ENCODE data around the gene TMPRSS4. TPM values are rescaled to one million over a fixed set of nuclear protein-coding genes. Genes with fewer than 3 reads are reported as not detected.

TMPRSS4 gene
- polyA plus RNA-seq, 1 of the 3 experiments (the other 2 are of a cell fraction): not detected

DNA sequence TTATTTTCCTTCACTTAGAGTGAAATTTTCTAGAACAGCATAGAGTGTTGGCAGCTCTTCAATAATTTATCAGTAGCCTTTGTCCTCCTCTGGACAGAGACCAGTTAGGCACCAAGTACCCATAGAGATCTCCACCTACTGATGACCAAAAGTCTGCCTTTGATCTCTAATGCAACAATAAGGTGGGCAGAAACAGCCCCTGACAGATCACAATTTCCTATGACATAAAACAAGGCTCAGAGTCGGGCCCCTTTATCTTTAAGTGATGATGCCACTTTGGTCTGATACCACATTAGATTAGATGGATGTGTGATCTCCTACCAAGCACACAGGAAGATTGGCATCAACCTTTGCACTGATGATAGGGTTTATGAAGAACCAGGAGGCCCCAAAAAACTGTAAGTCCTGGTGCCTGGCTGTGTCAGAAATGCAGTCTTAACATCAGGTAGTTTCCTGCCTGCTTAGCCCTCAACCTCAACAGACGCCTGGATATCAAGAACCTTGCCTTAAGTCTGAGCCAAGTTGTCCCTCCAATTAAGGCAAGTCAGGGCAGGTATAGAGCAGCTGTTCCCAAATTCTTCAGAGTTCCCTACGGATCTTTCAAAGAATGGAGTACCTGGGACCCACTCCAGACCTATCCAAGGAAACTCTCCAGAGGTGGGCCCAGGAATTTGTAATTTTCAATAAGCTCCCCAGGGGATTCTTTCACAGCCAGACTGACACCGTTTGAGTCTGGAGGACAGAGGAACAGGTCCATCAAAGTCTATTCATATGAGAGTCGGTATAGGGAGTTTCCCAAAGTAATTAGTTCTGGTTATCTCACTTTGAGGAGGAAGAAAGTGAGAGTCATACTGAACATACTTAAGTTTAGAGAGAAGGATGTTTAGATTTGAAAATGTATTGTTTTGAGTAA lies 30.6 kb upstream of the TMPRSS4 start:
- no peaks in the 10 kb centered on the region for H3K79me2 ChIP-seq (ENCODE audit: insufficient read depth)
- DNase-seq: no peak
- TF ChIP-seq TCF12 (IDR thresholded peaks at IDR 0.05): no peak
- no peaks in the 10 kb centered on the region for H3F3A ChIP-seq (replicated peaks; ENCODE audit: insufficient read depth)
- CTCF ChIA-PET: interaction anchor here (0.7 to 4.2 kb wide), 4 partner anchors 9 to 620 kb away, joined by 3 to 11 read pairs (median 8); no protein-coding TSS in a partner anchor
- H3K4me2 ChIP-seq: no peak overlapping the region
- H3K27me3 ChIP-seq (ENCODE audit: insufficient read depth): peaks cover 8% of the 10 kb centered on the region; the same call in 1 of the 2 replicates
- no peak overlapping the region for H3K27ac ChIP-seq (ENCODE audit: low read depth in 2 of 2, low read length in 1 of 2)
- no peak overlapping the region for H2AFZ ChIP-seq (ENCODE audit: low read depth)
- POLR2A ChIA-PET: no interaction called here
- no peaks in the 10 kb centered on the region for H3K9me2 ChIP-seq
- no peaks in the 10 kb centered on the region for H4K20me1 ChIP-seq (ENCODE audit: insufficient read depth)
- no peak overlapping the region for H3K9ac ChIP-seq
- H3K4me3 ChIP-seq (ENCODE audit: low read depth in 2 of 2, low read length in 1 of 2): no peak overlapping the region
- 20% methylated on average over 5 of the region's 5 CpGs for whole genome bisulfite sequencing (ENCODE audit: low lambda C conversion rate)
- H3K36me3 ChIP-seq (replicated peaks in 1 of 2; ENCODE audit: control insufficient read depth in 1 of 2, insufficient read depth in 2 of 2, low read length in 1 of 2): no peaks in the 10 kb centered on the region
- H3K4me1 ChIP-seq (ENCODE audit: control insufficient read depth in 1 of 2, insufficient read depth in 2 of 2, low read depth in 1 of 2, low read length in 1 of 2): no peaks in the 10 kb centered on the region
- no peaks in the 10 kb centered on the region for H3K9me3 ChIP-seq

GRCh38 chr11:118046964-118047700 lies 29.7 kb upstream of the TMPRSS4 start:
- DNase-seq: no peak
- Histone ChIP-seq H2AFZ (ENCODE audit: low read depth) (no peak overlapping the region), H4K20me1 (ENCODE audit: insufficient read depth) (no peaks in the 10 kb centered on the region), H3K9me3 (no peaks in the 10 kb centered on the region), H3K4me2 (no peak overlapping the region), H3K9ac (no peak overlapping the region), H3K36me3 (replicated peaks in 1 of 2; ENCODE audit: control insufficient read depth in 1 of 2, insufficient read depth in 2 of 2, low read length in 1 of 2) (no peaks in the 10 kb centered on the region), H3K27me3 (ENCODE audit: insufficient read depth) (peaks cover 8% of the 10 kb centered on the region; the same call in 1 of the 2 replicates), H3F3A (replicated peaks; ENCODE audit: insufficient read depth) (no peaks in the 10 kb centered on the region), H3K9me2 (no peaks in the 10 kb centered on the region), H3K4me3 (ENCODE audit: low read depth in 2 of 2, low read length in 1 of 2) (no peak overlapping the region), H3K4me1 (ENCODE audit: control insufficient read depth in 1 of 2, insufficient read depth in 2 of 2, low read depth in 1 of 2, low read length in 1 of 2) (no peaks in the 10 kb centered on the region), H3K27ac (ENCODE audit: low read depth in 2 of 2, low read length in 1 of 2) (no peak overlapping the region), H3K79me2 (ENCODE audit: insufficient read depth) (no peaks in the 10 kb centered on the region)
- TF ChIP-seq, protein P1, sequence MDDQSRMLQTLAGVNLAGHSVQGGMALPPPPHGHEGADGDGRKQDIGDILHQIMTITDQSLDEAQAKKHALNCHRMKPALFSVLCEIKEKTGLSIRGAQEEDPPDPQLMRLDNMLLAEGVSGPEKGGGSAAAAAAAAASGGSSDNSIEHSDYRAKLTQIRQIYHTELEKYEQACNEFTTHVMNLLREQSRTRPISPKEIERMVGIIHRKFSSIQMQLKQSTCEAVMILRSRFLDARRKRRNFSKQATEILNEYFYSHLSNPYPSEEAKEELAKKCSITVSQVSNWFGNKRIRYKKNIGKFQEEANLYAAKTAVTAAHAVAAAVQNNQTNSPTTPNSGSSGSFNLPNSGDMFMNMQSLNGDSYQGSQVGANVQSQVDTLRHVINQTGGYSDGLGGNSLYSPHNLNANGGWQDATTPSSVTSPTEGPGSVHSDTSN (IDR thresholded peaks at IDR 0.05): no peak
- TF ChIP-seq RXRA (IDR thresholded peaks at IDR 0.05; ENCODE audit: borderline replicate concordance, low read depth) (no peak), TAF1 (IDR thresholded peaks at IDR 0.05; ENCODE audit: borderline replicate concordance, low read depth, low read length) (no peak), GABPA (IDR thresholded peaks at IDR 0.05; ENCODE audit: low read depth) (no peak), TCF12 (IDR thresholded peaks at IDR 0.05) (no peak), EZH2phosphoT487 (IDR thresholded peaks at IDR 0.05; ENCODE audit: borderline replicate concordance, low read depth) (no peak), NRF1 (IDR thresholded peaks at IDR 0.05; ENCODE audit: low read depth, low read length) (no peak), SIN3A (IDR thresholded peaks at IDR 0.05; ENCODE audit: borderline replicate concordance, low read depth, low read length) (no peak), MEF2A (IDR thresholded peaks at IDR 0.05; ENCODE audit: borderline replicate concordance, low read depth) (no peak), MAX (IDR thresholded peaks at IDR 0.05; ENCODE audit: low read depth) (no peak), FOXM1 (IDR thresholded peaks at IDR 0.05; ENCODE audit: low read depth) (no peak), EP300 (IDR thresholded peaks at IDR 0.05; ENCODE audit: borderline replicate concordance in 1 of 2, low read depth in 1 of 2, low read length in 1 of 2) (no peak), ELF1 (IDR thresholded peaks at IDR 0.05) (no peak), CHD2 (IDR thresholded peaks at IDR 0.05; ENCODE audit: low read length, partially characterized antibody) (no peak), RCOR1 (IDR thresholded peaks at IDR 0.05; ENCODE audit: low read length) (no peak), NFIC (IDR thresholded peaks at IDR 0.05; ENCODE audit: borderline replicate concordance) (no peak), YY1 (IDR thresholded peaks at IDR 0.05; ENCODE audit: low read depth) (no peak)
- TF ChIP-seq, protein P2, sequence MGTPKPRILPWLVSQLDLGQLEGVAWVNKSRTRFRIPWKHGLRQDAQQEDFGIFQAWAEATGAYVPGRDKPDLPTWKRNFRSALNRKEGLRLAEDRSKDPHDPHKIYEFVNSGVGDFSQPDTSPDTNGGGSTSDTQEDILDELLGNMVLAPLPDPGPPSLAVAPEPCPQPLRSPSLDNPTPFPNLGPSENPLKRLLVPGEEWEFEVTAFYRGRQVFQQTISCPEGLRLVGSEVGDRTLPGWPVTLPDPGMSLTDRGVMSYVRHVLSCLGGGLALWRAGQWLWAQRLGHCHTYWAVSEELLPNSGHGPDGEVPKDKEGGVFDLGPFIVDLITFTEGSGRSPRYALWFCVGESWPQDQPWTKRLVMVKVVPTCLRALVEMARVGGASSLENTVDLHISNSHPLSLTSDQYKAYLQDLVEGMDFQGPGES (IDR thresholded peaks at IDR 0.05; ENCODE audit: low read depth, low read length): no peak
- 43% methylated on average over 8 of the region's 8 CpGs for WGBS (ENCODE audit: low lambda C conversion rate)
- CTCF ChIA-PET: interaction anchor here (2.0 to 4.2 kb wide), 2 partner anchors 100 to 203 kb away, joined by 6 to 11 read pairs; no protein-coding TSS in a partner anchor
- POLR2A ChIA-PET: no interaction called here

All from SK-N-SH (cell line).